GM18498 (cell line): Measurements from ENCODE around the gene COL7A1.
"Not testable (repeated sequence)": the region's sequence is repeated elsewhere in the genome, so short reads cannot be mapped to it uniquely, and the experiment has no call there.

Source experiments
- ATAC-seq: cut with Tn5 transposase; IDR thresholded peaks from one replicate; pipeline ENCODE4 v1.9.1; 2021; ENCODE audit warnings: mild to moderate bottlenecking, moderate library complexity; ENCODE audit not compliant: unreplicated experiment

Gene COL7A1

GRCh38 chr3:48546203-48546829, 48.8 kb downstream of the COL7A1 start:
- ATAC-seq: no peak

GRCh38 chr3:48544141-48544540, 51.0 kb downstream of the COL7A1 start:
- no peak for ATAC-seq

GRCh38 chr3:48543271-48543866, 51.8 kb downstream of the COL7A1 start:
- ATAC-seq: no peak

DNA sequence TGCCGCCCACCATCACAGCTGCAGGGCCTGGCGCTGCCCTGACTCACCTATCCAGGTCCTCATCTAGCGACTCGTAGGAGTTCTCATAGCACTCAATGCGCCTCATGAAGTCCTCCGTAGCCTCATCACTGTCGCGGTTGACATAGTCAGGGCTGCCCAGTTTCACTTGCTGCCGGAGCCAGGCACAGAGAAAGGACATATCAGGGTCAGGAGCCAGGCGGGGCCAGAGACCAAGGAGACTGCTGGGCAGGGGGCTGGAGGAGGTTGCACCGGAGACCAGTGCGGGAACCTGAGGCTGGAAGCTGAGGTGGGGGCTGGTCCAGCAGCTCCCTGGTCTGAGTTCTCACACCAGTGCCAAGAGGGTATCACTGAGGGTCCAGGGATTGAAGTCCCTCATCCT, 56.7 kb downstream of the COL7A1 start:
- no peak for ATAC-seq

GRCh38 chr3:48536785-48537184, 58.3 kb downstream of the COL7A1 start:
- no peak for ATAC-seq

GRCh38 chr3:48536116-48536515, 59.0 kb downstream of the COL7A1 start:
- ATAC-seq: no peak

DNA sequence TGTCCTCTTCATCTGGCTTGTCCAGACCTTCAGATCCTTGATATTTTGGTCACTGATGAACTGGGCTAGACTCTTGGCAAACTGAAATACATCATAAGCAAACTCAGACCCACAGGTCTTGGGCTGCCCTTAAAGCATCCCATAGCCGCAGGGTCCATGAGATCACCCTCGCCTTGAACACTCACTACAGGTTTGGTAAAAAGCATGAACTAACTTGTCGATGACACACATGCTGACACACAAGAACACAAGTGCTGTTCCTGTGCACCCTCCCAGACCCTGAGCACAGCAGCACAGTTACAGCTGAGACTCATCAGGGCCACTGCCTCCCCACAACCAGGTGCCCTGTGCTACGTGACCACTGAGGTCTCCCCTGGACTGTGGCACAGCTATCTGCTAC, 59.6 kb downstream of the COL7A1 start:
- ATAC-seq: no peak

DNA sequence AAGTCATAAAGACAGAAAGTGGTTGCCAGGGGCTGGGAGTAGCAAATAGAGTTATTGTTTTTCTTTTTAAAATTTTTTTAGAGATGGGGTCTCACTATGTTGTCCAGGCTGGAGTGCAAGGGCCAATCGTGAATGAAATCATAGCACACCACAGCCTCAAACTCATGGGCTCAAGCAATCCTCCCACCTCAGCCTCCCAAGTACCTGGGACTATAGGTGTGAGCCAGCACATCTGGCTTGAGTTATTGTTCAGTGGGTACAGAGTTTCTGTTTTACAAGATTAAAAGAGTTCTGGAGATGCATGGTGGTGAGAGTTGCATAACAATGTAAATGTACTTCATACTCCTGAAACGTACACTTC, 62.2 kb downstream of the COL7A1 start:
- no peak for ATAC-seq

GRCh38 chr3:48532271-48532976, 62.7 kb downstream of the COL7A1 start:
- ATAC-seq: no peak

DNA sequence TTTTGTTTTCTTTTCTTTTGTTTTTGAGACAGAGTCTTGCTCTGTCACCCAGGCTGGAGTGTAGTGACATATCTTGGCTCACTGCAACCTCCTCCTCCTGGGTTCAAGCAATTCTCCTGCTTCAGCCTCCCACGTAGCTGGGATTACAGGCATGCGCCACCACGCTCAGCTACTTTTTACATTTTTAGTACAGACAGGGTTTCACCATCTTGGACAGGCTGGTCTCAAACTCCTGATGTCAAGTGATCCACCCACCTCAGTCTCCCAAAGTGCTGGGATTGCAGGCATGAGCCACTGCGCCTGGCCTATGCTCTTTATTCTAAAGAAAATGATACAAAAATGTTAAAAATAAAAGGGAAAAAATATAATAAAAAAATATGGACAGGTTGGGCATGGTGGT, 64.4 kb downstream of the COL7A1 start:
- ATAC-seq: not testable (repeated sequence)

DNA sequence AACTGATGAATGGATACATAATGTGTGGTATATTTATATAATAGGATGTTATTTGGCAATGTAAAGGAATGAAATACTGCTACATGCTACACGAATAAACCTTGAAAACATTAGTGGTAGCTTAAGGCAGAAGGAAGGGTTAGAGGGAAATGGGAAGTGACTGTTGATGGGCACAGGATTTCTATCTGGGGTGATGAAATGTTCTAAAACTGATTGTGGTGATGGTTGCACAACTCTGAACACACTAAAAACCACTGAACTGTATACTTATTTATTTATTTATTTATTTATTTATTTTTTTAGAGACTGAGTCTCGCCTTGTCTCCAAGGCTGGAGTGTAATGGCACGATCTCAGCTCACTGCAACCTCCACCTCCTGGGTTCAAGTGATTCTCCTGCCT, 66.4 kb downstream of the COL7A1 start:
- ATAC-seq: no peak

- ATAC-seq: no peak
Observed at GRCh38 chr3:48528048-48528447, 67.1 kb downstream of the COL7A1 start.

DNA sequence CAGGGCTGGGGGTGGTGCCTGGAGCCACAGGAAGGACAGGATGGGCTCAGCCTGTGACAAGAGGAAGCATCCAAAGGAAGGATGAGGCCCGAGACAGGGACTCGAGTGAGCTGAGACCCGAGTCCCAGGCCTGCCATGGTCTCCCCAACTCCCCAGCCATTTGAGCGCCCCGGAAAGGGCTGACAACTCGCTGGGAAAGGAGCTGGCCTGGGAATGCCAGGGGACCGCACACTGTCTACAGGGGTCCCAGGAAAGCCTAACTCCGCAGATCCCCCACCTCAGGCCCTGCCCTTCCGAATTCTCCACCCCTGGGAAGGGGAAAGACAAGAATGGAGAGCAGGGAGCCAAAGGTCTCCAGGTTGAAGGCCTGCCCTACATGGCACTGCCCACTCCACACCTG, 70.2 kb downstream of the COL7A1 start:
- ATAC-seq: no peak

DNA sequence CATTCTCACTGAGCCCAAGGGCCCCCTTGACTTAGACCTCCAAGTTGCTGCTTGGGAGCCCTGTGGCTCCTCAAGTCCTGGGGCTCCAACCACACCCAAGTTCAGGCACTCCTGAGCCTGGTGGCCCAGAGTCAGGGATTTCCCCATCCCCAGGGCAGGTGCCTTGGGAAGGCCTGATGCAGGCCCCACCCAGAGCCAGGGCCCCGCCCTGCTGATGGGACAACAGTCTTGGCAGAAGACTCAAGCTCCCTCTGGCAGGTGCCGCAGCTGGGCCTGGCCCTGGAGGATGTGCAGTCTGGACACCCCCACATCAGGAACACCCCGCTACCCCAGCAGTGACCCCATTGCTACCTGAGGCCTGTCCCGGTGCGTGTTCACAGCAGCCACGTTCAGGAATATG, 73.5 kb downstream of the COL7A1 start:
- no peak for ATAC-seq

- ATAC-seq: no peak
Observed at GRCh38 chr3:48519277-48519643, 75.9 kb downstream of the COL7A1 start.

GRCh38 chr3:48518638-48519276, 76.4 kb downstream of the COL7A1 start:
- no peak for ATAC-seq

DNA sequence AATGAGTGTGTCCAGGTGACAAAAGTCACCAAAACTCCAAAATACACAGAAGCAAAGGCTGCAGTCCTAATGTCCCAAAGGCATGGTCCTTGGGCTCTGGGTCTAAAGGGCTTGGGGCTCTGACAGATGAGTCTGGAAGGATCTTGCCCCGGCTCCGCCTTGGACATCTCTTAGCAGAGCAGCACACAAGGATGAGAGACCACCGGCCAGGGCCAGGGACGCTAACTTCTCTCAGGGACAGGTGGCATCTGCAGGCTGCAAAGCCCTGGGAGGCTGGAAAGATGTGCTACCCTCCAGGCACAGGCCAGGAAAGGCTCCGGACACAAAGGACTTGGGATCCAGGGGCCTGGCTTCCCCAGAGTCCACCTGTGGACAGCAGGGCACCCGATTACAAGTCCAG, 77.1 kb downstream of the COL7A1 start:
- no peak for ATAC-seq

GRCh38 chr3:48516571-48516970, 78.6 kb downstream of the COL7A1 start:
- ATAC-seq: no peak

DNA sequence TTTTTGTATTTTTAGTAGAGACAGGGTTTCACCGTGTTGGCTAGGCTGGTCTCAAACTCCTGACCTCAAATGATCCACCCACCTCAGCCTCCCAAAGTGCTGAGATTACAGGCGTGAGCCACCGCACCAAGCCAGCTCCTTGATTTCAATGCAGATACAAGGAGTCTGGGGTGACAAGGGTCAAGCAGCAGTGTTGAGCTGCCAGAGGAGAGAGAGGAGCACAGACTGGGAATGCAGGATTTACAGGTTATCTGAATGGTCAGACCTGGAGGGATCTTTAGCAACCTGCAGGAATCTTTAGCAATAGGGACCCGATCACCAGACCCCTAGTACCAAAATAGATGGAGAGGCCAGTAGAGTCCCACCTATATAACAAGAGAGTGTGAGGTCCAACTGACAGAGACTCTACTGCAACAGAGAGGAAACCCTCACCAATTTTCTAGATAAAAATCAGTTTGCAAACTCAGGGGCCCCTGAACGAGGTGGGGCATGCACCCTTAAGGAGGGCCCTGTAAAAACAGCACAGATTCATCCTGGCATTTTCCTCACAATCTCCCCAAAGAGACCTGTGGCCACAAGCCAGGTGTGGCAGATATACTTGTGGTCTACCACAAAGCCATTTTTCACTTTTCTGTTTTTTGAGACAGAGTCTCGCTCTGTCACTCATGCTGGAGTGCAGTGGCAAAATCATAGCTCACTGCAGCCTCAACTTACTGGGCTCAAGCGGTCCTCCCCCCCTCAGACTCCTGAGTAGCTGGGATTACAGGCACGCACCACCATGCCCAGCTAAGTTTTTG, 80.5 kb downstream of the COL7A1 start:
- no peak for ATAC-seq
